BE2C (cell line): ENCODE results near the gene COG7.

Source experiments
- DNase-seq: peaks from one replicate; pipeline ENCODE4 v3.0.0-alpha.2; 2020
- H3K27me3 ChIP-seq: fragments of 250-450 bp; sonication (Bioruptor Pico); 2 replicates; pipeline ENCODE4 v1.5.1; 2020; ENCODE audit warnings: mild to moderate bottlenecking
- H3K36me3 ChIP-seq: fragments of 250-450 bp; sonication (Bioruptor Pico); 2 replicates; pipeline ENCODE4 v1.5.1; 2020; ENCODE audit warnings: mild to moderate bottlenecking
- H3K4me1 ChIP-seq: fragments of 250-450 bp; sonication (Bioruptor Pico); 2 replicates; pipeline ENCODE4 v1.5.1; 2020
- H3K4me3 ChIP-seq: 2 replicates; pipeline ENCODE4 v1.5.1; 2011; ENCODE audit warnings: low read depth, low read length
- H3K9me3 ChIP-seq: fragments of 250-450 bp; sonication (Bioruptor Pico); 2 replicates; pipeline ENCODE4 v1.5.1; 2020
- TF ChIP-seq, protein P1 (sequence below): IDR thresholded peaks from 2 replicates; pipeline ENCODE4 v1.5.1; 2012; ENCODE audit warnings: mild to moderate bottlenecking, low read depth, low read length

COG7 gene

DNA sequence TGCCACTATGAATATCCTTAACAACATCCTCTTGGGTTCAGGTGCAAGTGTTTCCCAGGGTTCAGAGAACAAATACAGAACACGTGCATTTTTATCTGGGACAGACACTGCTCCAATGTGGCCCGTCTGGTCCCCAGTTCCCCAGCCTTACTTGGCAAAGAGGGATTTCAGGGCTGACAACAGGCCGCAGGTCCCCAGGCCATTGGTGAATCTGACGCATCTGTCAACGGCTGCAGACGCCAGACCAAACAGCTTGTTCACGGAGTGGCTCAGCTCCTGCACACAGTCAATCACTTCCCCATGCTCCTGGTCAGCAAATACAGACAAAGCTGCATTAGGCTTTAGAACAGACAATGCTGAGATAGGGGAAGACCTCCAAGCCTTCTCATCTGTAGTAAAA lies 36.2 kb downstream of the COG7 start:
- H3K27me3 ChIP-seq, result no peaks in the 10 kb centered on the region
- H3K4me1 ChIP-seq, result no peaks in the 10 kb centered on the region
- H3K4me3 ChIP-seq, result no peak overlapping the region
- H3K9me3 ChIP-seq, result no peaks in the 10 kb centered on the region
- H3K36me3 ChIP-seq, result peaks cover 13% of the 10 kb centered on the region
- DNase-seq, result no peak
- TF ChIP-seq, protein P1, sequence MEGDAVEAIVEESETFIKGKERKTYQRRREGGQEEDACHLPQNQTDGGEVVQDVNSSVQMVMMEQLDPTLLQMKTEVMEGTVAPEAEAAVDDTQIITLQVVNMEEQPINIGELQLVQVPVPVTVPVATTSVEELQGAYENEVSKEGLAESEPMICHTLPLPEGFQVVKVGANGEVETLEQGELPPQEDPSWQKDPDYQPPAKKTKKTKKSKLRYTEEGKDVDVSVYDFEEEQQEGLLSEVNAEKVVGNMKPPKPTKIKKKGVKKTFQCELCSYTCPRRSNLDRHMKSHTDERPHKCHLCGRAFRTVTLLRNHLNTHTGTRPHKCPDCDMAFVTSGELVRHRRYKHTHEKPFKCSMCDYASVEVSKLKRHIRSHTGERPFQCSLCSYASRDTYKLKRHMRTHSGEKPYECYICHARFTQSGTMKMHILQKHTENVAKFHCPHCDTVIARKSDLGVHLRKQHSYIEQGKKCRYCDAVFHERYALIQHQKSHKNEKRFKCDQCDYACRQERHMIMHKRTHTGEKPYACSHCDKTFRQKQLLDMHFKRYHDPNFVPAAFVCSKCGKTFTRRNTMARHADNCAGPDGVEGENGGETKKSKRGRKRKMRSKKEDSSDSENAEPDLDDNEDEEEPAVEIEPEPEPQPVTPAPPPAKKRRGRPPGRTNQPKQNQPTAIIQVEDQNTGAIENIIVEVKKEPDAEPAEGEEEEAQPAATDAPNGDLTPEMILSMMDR, result no peak

DNA sequence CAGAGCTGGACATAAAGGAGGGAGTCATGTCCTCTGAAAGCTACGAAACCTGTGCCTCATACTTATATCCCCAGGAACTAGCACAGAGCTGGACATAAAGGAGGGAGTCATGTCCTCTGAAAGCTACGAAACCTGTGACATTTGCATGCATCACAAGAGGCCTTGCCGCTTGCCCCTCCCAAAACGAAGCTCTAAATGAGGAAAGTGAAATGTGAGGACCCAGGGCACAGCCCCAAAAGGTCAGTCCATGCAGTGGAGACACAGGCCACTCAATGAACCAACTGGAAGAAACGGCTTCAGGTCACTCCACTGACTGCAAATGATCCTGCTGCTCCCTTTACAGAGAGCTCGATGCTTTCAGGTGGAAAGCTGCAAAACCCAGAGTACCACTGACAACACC lies 38.3 kb downstream of the COG7 start:
- Histone ChIP-seq H3K4me1 (no peaks in the 10 kb centered on the region), H3K4me3 (no peak overlapping the region), H3K36me3 (peaks cover 13% of the 10 kb centered on the region), H3K27me3 (no peaks in the 10 kb centered on the region), H3K9me3 (no peaks in the 10 kb centered on the region)
- TF ChIP-seq, protein P1, result no peak
- no peak for DNase-seq

DNA sequence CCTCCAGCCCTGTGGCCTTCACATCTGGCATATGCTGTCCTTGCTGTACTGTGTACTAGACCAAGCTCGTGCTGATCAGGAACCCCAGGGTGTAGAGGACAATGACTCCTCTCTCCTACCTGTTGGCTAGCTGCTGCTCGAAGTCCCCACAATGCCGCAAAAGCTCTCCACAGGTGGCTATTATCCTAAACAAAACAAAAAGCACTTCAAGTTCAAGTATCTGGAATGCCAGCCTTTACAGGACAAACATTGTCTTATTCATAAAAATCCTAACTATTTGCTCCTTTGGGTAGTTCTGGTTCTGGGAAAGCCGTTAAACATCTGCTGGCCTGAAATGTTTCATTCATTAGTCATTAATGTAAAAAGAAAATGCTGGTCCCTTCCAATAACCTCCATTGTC lies 42.8 kb downstream of the COG7 start:
- Histone ChIP-seq H3K27me3 (no peaks in the 10 kb centered on the region), H3K4me1 (no peaks in the 10 kb centered on the region), H3K9me3 (no peaks in the 10 kb centered on the region), H3K36me3 (peaks cover 9% of the 10 kb centered on the region), H3K4me3 (no peak overlapping the region)
- TF ChIP-seq, protein P1, result no peak
- DNase-seq, result no peak

DNA sequence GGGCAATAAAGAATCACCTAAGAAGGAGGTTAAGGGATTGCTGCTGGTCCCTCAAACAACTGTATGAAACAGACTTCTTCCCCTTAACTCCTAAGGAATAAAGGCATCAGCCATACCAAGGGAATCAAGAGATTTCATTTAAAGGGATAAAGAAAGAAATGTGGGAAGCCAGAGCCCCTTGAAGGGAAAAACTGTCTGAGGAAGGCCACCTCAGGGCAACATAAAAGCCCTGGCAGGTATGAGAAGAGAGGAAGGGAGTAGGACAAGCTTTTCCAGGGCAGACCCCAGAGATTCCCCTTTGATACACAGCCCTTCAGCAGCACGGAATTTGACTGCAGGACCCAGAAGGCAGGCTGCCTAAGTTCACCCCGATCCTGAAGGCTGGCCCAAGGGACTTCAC lies 43.5 kb downstream of the COG7 start:
- Histone ChIP-seq H3K27me3 (no peaks in the 10 kb centered on the region), H3K4me1 (no peaks in the 10 kb centered on the region), H3K4me3 (no peak overlapping the region), H3K36me3 (peaks cover 15% of the 10 kb centered on the region), H3K9me3 (no peaks in the 10 kb centered on the region)
- no peak for DNase-seq
- TF ChIP-seq, protein P1, result no peak

DNA sequence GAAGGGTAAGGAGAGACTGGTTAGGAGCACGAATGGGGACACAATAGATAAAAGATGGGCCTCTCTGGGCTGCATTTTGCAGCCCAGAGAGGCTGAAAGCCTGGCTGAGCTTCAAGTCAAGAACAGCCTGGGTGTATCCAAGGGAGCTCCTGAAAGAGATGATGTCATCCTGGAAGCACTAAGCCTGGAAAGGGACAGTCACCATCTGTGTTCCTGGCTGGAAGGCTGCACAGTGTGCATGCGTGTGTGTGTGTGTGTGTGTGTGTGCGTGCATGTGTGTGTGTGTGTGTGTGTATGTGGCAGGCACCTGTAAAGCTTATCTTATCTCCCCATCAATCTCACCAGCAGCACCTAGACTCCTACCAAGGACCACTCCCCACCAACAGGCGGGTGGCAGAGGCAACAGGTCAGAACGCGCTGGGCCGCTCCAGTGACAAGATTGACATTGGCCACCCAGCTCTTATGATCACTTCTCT lies 44.1 kb downstream of the COG7 start:
- Histone ChIP-seq H3K27me3 (no peaks in the 10 kb centered on the region), H3K36me3 (peaks cover 21% of the 10 kb centered on the region), H3K4me3 (no peak overlapping the region), H3K4me1 (no peaks in the 10 kb centered on the region), H3K9me3 (no peaks in the 10 kb centered on the region)
- DNase-seq, result peak; percentile 34
- TF ChIP-seq, protein P1, result no peak

DNA sequence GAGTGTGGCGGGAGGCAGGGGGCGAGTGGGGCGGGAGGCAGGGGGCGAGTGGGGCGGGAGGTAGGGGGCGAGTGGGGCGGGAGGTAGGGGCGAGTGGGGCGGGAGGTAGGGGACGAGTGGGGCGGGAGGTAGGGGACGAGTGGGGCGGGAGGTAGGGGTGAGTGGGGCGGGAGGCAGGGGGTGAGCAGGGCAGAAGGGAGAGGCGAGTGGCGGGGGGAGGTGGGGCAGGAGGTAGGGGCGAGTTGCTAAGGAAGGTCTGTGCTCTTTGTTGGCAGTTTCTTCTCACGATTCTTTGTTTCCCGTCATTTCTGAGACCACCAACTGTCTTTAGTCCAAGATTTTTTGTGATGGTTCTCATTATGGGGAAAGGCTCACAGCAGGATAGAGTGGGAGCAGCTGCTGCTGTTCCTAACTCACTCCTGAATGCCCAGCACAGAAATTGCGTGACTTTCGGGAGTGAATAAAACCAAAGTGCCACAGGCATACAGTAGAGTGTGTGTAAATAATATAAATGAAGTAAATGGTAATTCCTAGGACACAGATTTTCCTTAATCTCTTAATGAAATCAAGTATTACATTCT lies 44.7 kb downstream of the COG7 start:
- Histone ChIP-seq H3K4me1 (no peaks in the 10 kb centered on the region), H3K4me3 (no peak overlapping the region), H3K36me3 (peaks cover 21% of the 10 kb centered on the region), H3K27me3 (no peaks in the 10 kb centered on the region), H3K9me3 (no peaks in the 10 kb centered on the region)
- DNase-seq, result no peak
- TF ChIP-seq, protein P1, result no peak
